Peyer's patch (tissue), 4 donors: ENCODE measurements around the gene RAP1A.

ENCODE experiments used
- CTCF ChIP-seq, 6 experiments: fragments of 450-650 bp in 4 of 6; fragments of 200-600 bp in 2 of 6; sonication (generic) in 1 of 6; IDR thresholded peaks; one replicate each; pipeline ENCODE4 v1.5.1; 2017 to 2019; ENCODE audit warnings: antibody characterized with exemption in 6 of 6, mild to moderate bottlenecking in 3 of 6, moderate library complexity in 1 of 6
- POLR2A ChIP-seq, 2 donors: fragments of 450-650 bp; IDR thresholded peaks; one replicate each; pipeline ENCODE4 v1.5.1; 2017; ENCODE audit warnings: antibody characterized with exemption in 2 of 2, mild to moderate bottlenecking in 2 of 2, moderate library complexity in 2 of 2

- TF ChIP-seq CTCF (IDR thresholded peaks at IDR 0.05): no peak
- no peak for TF ChIP-seq POLR2A (IDR thresholded peaks at IDR 0.05)
Observed at GRCh38 chr1:111738133-111738435, 118.5 kb downstream of the RAP1A start.
